ENCODE measurements around the gene ABHD5. TPM values are rescaled to one million over a fixed set of nuclear protein-coding genes. Genes with fewer than 3 reads are reported as not detected.

ABHD5 gene
- polyA plus RNA-seq, 1 donor: 8.6 TPM

DNA sequence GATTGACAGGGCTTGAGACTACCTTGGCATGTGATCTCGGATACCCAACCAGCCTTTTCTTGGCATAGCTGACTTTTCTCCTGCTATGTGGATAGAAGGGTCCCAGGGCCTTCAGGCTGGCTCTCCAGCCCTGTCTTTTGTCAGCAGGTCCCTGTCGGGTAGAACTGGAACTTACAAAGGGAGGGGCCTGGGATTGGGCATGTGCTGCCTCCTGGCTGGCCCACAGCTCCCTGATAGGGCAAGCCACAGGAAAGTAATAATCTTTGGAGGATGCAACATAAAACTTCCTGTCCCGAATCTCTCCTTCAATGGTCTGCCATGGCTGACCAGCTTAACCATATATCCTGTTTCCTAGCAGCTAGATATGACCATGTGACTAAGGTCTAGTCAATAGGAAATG lies 89.1 kb downstream of the ABHD5 start:
- no peak for DNase-seq (ENCODE audit: low read depth)

GRCh38 chr3:43782541-43782940 lies 91.8 kb downstream of the ABHD5 start:
- DNase-seq (ENCODE audit: low read depth): no peak

Other genes with a start within 250 kb of the ABHD5 start
- 14.6 TPM for gene ANO10, start 68.9 kb upstream of the ABHD5 start, polyA plus RNA-seq (ENCODE audit: insufficient read length)